HL-60 (cell line): ENCODE results near the gene DCAF17.
"Not testable (repeated sequence)": the region's sequence is repeated elsewhere in the genome, so short reads cannot be mapped to it uniquely, and the experiment has no call there.

Experiments
- DNase-seq, 2 experiments: peaks; one replicate each; pipeline ENCODE4 v3.0.0-alpha.2; 2010 to 2020; ENCODE audit warnings: low read depth in 1 of 2, low spot score in 1 of 2
- H3K27ac ChIP-seq: fragments of 250-450 bp; sonication (Bioruptor Pico); replicated peaks from 2 replicates; pipeline ENCODE4 v1.5.1; 2020; ENCODE audit warnings: mild to moderate bottlenecking, moderate library complexity
- H3K27me3 ChIP-seq: fragments of 250-450 bp; sonication (Bioruptor Pico); 2 replicates; pipeline ENCODE4 v1.5.1; 2021; ENCODE audit warnings: mild to moderate bottlenecking, moderate library complexity; ENCODE audit not compliant: insufficient read depth, poor library complexity, severe bottlenecking
- H3K4me3 ChIP-seq: replicated peaks from 2 replicates; pipeline ENCODE4 v1.5.1; 2011; ENCODE audit warnings: mild to moderate bottlenecking, control low read depth, low read length; ENCODE audit not compliant: insufficient read depth
- GABPA ChIP-seq: IDR thresholded peaks from 2 replicates; pipeline ENCODE4 v1.6.1; 2012; ENCODE audit warnings: low read depth
- POLR2AphosphoS5 ChIP-seq: IDR thresholded peaks from 2 replicates; pipeline ENCODE4 v1.6.1; 2012; ENCODE audit warnings: low read depth
- SPI1 ChIP-seq: IDR thresholded peaks from 2 replicates; pipeline ENCODE4 v1.6.1; 2012; ENCODE audit warnings: low read depth, mild to moderate bottlenecking, borderline replicate concordance
- TF ChIP-seq, protein P1 (sequence below): IDR thresholded peaks from 2 replicates; pipeline ENCODE4 v1.6.1; 2012; ENCODE audit warnings: low read depth; ENCODE audit not compliant: insufficient replicate concordance
- TF ChIP-seq, protein P2 (sequence below): IDR thresholded peaks from one replicate; pipeline ENCODE4 v1.5.1; 2011; ENCODE audit warnings: low read length, control low read depth, inconsistent platforms; ENCODE audit not compliant: insufficient read depth

Gene DCAF17

DNA sequence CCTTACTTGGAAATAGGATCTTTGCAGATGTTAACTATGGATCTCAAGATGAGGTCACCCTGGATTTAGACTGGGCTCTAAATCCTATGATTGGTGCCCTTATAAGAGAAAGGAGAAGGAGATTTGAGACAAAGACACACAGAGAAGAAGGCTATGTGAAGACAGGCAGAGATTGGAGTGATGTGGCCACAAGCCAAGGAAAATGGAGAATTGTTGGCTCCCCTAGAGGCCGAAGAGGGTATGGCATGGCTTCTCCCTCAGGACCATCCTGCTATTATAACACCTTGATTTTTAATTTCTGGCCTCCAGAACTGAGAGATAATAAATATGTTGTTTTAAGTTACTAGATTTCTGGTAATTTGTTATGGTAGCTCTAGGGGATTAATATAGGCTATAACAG, 95.9 kb downstream of the DCAF17 start:
- Histone ChIP-seq H3K27me3 (no peaks in the 10 kb centered on the region), H3K27ac (no peak overlapping the region), H3K4me3 (no peak overlapping the region)
- TF ChIP-seq, protein P1, sequence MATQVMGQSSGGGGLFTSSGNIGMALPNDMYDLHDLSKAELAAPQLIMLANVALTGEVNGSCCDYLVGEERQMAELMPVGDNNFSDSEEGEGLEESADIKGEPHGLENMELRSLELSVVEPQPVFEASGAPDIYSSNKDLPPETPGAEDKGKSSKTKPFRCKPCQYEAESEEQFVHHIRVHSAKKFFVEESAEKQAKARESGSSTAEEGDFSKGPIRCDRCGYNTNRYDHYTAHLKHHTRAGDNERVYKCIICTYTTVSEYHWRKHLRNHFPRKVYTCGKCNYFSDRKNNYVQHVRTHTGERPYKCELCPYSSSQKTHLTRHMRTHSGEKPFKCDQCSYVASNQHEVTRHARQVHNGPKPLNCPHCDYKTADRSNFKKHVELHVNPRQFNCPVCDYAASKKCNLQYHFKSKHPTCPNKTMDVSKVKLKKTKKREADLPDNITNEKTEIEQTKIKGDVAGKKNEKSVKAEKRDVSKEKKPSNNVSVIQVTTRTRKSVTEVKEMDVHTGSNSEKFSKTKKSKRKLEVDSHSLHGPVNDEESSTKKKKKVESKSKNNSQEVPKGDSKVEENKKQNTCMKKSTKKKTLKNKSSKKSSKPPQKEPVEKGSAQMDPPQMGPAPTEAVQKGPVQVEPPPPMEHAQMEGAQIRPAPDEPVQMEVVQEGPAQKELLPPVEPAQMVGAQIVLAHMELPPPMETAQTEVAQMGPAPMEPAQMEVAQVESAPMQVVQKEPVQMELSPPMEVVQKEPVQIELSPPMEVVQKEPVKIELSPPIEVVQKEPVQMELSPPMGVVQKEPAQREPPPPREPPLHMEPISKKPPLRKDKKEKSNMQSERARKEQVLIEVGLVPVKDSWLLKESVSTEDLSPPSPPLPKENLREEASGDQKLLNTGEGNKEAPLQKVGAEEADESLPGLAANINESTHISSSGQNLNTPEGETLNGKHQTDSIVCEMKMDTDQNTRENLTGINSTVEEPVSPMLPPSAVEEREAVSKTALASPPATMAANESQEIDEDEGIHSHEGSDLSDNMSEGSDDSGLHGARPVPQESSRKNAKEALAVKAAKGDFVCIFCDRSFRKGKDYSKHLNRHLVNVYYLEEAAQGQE: no peak
- TF ChIP-seq SPI1 (no peak), POLR2AphosphoS5 (no peak), GABPA (no peak)
- TF ChIP-seq, protein P2, sequence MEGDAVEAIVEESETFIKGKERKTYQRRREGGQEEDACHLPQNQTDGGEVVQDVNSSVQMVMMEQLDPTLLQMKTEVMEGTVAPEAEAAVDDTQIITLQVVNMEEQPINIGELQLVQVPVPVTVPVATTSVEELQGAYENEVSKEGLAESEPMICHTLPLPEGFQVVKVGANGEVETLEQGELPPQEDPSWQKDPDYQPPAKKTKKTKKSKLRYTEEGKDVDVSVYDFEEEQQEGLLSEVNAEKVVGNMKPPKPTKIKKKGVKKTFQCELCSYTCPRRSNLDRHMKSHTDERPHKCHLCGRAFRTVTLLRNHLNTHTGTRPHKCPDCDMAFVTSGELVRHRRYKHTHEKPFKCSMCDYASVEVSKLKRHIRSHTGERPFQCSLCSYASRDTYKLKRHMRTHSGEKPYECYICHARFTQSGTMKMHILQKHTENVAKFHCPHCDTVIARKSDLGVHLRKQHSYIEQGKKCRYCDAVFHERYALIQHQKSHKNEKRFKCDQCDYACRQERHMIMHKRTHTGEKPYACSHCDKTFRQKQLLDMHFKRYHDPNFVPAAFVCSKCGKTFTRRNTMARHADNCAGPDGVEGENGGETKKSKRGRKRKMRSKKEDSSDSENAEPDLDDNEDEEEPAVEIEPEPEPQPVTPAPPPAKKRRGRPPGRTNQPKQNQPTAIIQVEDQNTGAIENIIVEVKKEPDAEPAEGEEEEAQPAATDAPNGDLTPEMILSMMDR: peak; percentile 53
- no peak for DNase-seq

DNA sequence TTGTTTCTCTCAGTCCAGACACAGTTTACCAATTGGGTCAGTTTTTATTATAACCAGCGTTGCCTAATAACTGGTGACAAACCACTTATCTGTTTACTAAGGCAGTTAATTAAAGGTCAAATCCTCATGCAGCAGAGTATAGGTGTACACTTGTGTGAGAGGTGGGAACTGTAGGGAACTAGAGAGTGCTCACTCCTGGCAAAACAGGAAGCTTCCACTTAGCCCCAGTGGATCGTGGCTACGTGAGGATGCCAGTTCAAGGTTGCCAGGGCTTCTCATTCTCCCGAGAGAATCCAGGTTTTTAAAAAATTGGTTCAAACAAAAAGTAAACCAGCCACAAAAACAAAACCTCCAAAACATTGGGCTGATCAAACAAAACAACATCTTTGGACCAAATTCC, 96.4 kb downstream of the DCAF17 start:
- Histone ChIP-seq H3K4me3 (no peak overlapping the region), H3K27ac (no peak overlapping the region), H3K27me3 (no peaks in the 10 kb centered on the region)
- no peak for DNase-seq
- TF ChIP-seq POLR2AphosphoS5: no peak
- TF ChIP-seq, protein P2: no peak
- TF ChIP-seq, protein P1: no peak
- TF ChIP-seq SPI1: no peak
- no peak for TF ChIP-seq GABPA

DNA sequence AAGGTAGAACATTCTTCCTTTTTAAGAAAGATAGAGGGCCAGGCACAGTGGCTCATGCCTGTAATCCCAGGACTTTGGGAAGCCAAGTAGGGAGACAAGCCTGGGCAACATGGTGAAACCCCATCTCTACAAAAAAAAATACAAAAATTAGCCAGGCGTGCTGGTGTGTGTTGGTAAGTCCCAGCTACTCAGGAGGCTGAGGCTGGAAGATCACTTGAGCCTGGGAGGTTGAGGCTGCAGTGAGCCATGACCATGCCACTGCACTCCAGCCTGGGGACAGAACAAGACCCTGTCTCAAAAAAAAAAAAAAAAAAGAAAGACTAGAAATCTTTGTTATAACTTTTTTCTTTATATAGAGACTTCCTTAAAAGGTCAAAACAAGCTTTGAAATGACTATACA, 96.8 kb downstream of the DCAF17 start:
- H3K4me3 ChIP-seq, DNase-seq, H3K27ac ChIP-seq, H3K27me3 ChIP-seq: not testable (repeated sequence)

DNA sequence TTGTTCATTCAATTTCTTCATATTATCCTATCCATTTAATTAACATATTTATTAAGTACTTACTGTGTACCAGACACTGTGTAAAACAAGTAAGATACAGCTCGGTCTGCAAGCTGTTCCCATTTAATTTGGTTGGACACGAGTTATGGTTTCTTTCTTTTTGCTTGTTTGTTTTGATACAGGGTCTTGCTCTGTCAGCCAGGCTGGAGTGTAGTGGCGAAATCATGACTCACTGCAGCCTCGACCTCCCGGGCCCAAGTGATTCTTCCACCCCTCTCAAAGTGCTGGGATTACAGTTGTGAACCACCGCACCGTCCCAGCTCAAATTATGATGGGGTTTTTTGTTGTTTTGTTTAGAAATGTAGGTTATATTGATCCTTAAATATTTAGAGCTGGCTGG, 97.3 kb downstream of the DCAF17 start:
- no peaks in the 10 kb centered on the region for H3K27me3 ChIP-seq
- TF ChIP-seq GABPA (no peak), SPI1 (no peak), POLR2AphosphoS5 (no peak)
- TF ChIP-seq, protein P1: no peak
- TF ChIP-seq, protein P2: no peak
- no peak for DNase-seq
- no peak overlapping the region for H3K4me3 ChIP-seq
- H3K27ac ChIP-seq: no peak overlapping the region
